ENCODE data around the gene CD207. TPM values are rescaled to one million over a fixed set of nuclear protein-coding genes. Genes with fewer than 3 reads are reported as not detected.

Gene CD207
- total RNA-seq, 1 experiment from 2014 or later, result 1.1 TPM

- ChIA-PET POLR2A (ENCODE audit: low non-redundant PET) (no interaction called here), CTCF (no interaction called here)
- no peak overlapping the region for H3K27ac ChIP-seq (ENCODE audit: low read depth, low read length, poor library complexity, severe bottlenecking)
- H3K9me3 ChIP-seq (ENCODE audit: low read depth, low read length, poor library complexity, severe bottlenecking), result no peaks in the 10 kb centered on the region
- H3K4me3 ChIP-seq (ENCODE audit: low read depth, low read length, poor library complexity, severe bottlenecking), result no peak overlapping the region
- intact Hi-C loops (cut with micrococcal nuclease; ENCODE audit: unreplicated experiment), result no loop called here
- no peaks in the 10 kb centered on the region for H3K36me3 ChIP-seq (ENCODE audit: insufficient read depth, low read length, poor library complexity, severe bottlenecking)
- DNase-seq (ENCODE audit: low spot score), result no peak
- no TSS peak for BruUV-seq (replicated peaks)
- TF ChIP-seq EZH2 (IDR thresholded peaks at IDR 0.05; ENCODE audit: borderline replicate concordance, low read depth, low read length, poor library complexity, severe bottlenecking), result no peak
- no peak for TF ChIP-seq CTCF (conservative IDR thresholded peaks at IDR 0.05; ENCODE audit: low read depth, low read length)
- H3K27me3 ChIP-seq (replicated peaks; ENCODE audit: insufficient read depth, low read depth, low read length, poor library complexity), result no peaks in the 10 kb centered on the region
- H3K4me1 ChIP-seq (ENCODE audit: insufficient read depth, low read length, poor library complexity, severe bottlenecking), result no peaks in the 10 kb centered on the region
Observed at GRCh38 chr2:70852824-70853223, 17.2 kb upstream of the CD207 start.

- no peaks in the 10 kb centered on the region for H3K9me3 ChIP-seq (ENCODE audit: low read depth, low read length, poor library complexity, severe bottlenecking)
- no peak overlapping the region for H3K27ac ChIP-seq (ENCODE audit: low read depth, low read length, poor library complexity, severe bottlenecking)
- ChIA-PET POLR2A (ENCODE audit: low non-redundant PET) (no interaction called here), CTCF (no interaction called here)
- no peaks in the 10 kb centered on the region for H3K27me3 ChIP-seq (replicated peaks; ENCODE audit: insufficient read depth, low read depth, low read length, poor library complexity)
- H3K4me1 ChIP-seq (ENCODE audit: insufficient read depth, low read length, poor library complexity, severe bottlenecking), result no peaks in the 10 kb centered on the region
- DNase-seq (ENCODE audit: low spot score), result no peak
- no peaks in the 10 kb centered on the region for H3K36me3 ChIP-seq (ENCODE audit: insufficient read depth, low read length, poor library complexity, severe bottlenecking)
- H3K4me3 ChIP-seq (ENCODE audit: low read depth, low read length, poor library complexity, severe bottlenecking), result no peak overlapping the region
- TF ChIP-seq CTCF (conservative IDR thresholded peaks at IDR 0.05; ENCODE audit: low read depth, low read length), result no peak
- BruUV-seq (replicated peaks), result no TSS peak
- intact Hi-C loops (cut with micrococcal nuclease; ENCODE audit: unreplicated experiment), result no loop called here
Observed at GRCh38 chr2:70851704-70852103, 16.1 kb upstream of the CD207 start.

- ChIA-PET POLR2A (ENCODE audit: low non-redundant PET) (no interaction called here), CTCF (no interaction called here)
- Histone ChIP-seq H3K4me1 (ENCODE audit: insufficient read depth, low read length, poor library complexity, severe bottlenecking) (no peaks in the 10 kb centered on the region), H3K27ac (ENCODE audit: low read depth, low read length, poor library complexity, severe bottlenecking) (no peak overlapping the region), H3K9me3 (ENCODE audit: low read depth, low read length, poor library complexity, severe bottlenecking) (no peaks in the 10 kb centered on the region), H3K4me3 (ENCODE audit: low read depth, low read length, poor library complexity, severe bottlenecking) (no peak overlapping the region), H3K36me3 (ENCODE audit: insufficient read depth, low read length, poor library complexity, severe bottlenecking) (no peaks in the 10 kb centered on the region), H3K27me3 (replicated peaks; ENCODE audit: insufficient read depth, low read depth, low read length, poor library complexity) (no peaks in the 10 kb centered on the region)
- no peak for DNase-seq (ENCODE audit: low spot score)
- TF ChIP-seq CTCF (conservative IDR thresholded peaks at IDR 0.05; ENCODE audit: low read depth, low read length) (no peak), EZH2 (IDR thresholded peaks at IDR 0.05; ENCODE audit: borderline replicate concordance, low read depth, low read length, poor library complexity, severe bottlenecking) (no peak)
- BruUV-seq (replicated peaks), result no TSS peak
- intact Hi-C loops (cut with micrococcal nuclease; ENCODE audit: unreplicated experiment), result no loop called here
Observed at GRCh38 chr2:70850925-70851324, 15.3 kb upstream of the CD207 start.

Data from A673 (cell line).